ENCODE measurements around the gene SEH1L.

SEH1L gene

GRCh38 chr18:12990641-12990966, 42.8 kb downstream of the SEH1L start:
- peaks cover 52% of the 10 kb centered on the region for H3K79me2 ChIP-seq (ENCODE audit: low read length)
- TF ChIP-seq CTCF (IDR thresholded peaks at IDR 0.05; ENCODE audit: low read depth, low read length) = no peak
- no peak for TF ChIP-seq EZH2phosphoT487 (IDR thresholded peaks at IDR 0.05; ENCODE audit: low read depth)

GRCh38 chr18:12990967-12991820, 43.4 kb downstream of the SEH1L start, which contains the start of gene CEP192:
TSS of gene CEP192 (plus strand) at chr18:12991362. CDS start at chr18:12999425, 8,063 bp downstream.
- H3K36me3 ChIP-seq (replicated peaks; ENCODE audit: low read depth, low read length) = peaks cover 22% of the 10 kb centered on the region
- no peaks in the 10 kb centered on the region for H3K9me3 ChIP-seq (ENCODE audit: insufficient read depth, low read length)
- H4K20me1 ChIP-seq (ENCODE audit: insufficient read depth, low read length) = peaks cover 34% of the 10 kb centered on the region
- peaks cover 58% of the 10 kb centered on the region for H3K79me2 ChIP-seq (ENCODE audit: low read length)
- no peaks in the 10 kb centered on the region for H3K27me3 ChIP-seq (ENCODE audit: low read depth, low read length)
- H3K27ac ChIP-seq (ENCODE audit: low read length) = peak within 1 kb of the TSS; percentile 87
- H3K9ac ChIP-seq (ENCODE audit: low read length) = peak within 1 kb of the TSS; percentile 96
- peak within 1 kb of the TSS; percentile 91 for H3K4me3 ChIP-seq (ENCODE audit: low read length)
- H3K4me1 ChIP-seq (ENCODE audit: low read length) = peaks cover 29% of the 10 kb centered on the region
- no peak for TF ChIP-seq EZH2phosphoT487 (IDR thresholded peaks at IDR 0.05; ENCODE audit: low read depth)
- peak; percentile 33; the same call in 1 of the 2 replicates for TF ChIP-seq CTCF (IDR thresholded peaks at IDR 0.05; ENCODE audit: low read depth, low read length)
- H2AFZ ChIP-seq (ENCODE audit: low read depth, low read length) = peak within 1 kb of the TSS; percentile 71; the same call in 1 of the 2 replicates
- H3K4me2 ChIP-seq (ENCODE audit: low read length) = peak within 1 kb of the TSS; percentile 99

More at GRCh38 chr18:12990641-12990966, 42.8 kb downstream of the SEH1L start:
- peaks cover 24% of the 10 kb centered on the region for H3K4me1 ChIP-seq (ENCODE audit: low read length)
- H3K27me3 ChIP-seq (ENCODE audit: low read depth, low read length) = no peaks in the 10 kb centered on the region
- peak overlapping the region; percentile 70 for H3K27ac ChIP-seq (ENCODE audit: low read length)
- peaks cover 18% of the 10 kb centered on the region for H3K36me3 ChIP-seq (replicated peaks; ENCODE audit: low read depth, low read length)
- peak overlapping the region; percentile 91 for H3K4me3 ChIP-seq (ENCODE audit: low read length)
- H4K20me1 ChIP-seq (ENCODE audit: insufficient read depth, low read length) = peaks cover 30% of the 10 kb centered on the region
- peak overlapping the region; percentile 99 for H3K4me2 ChIP-seq (ENCODE audit: low read length)
- peak overlapping the region; percentile 96 for H3K9ac ChIP-seq (ENCODE audit: low read length)
- H3K9me3 ChIP-seq (ENCODE audit: insufficient read depth, low read length) = no peaks in the 10 kb centered on the region
- peak overlapping the region; percentile 71; the same call in 1 of the 2 replicates for H2AFZ ChIP-seq (ENCODE audit: low read depth, low read length)

- Histone ChIP-seq H3K9me3 (ENCODE audit: insufficient read depth, low read length) (no peaks in the 10 kb centered on the region), H3K9ac (ENCODE audit: low read length) (peak overlapping the region; percentile 89), H3K4me2 (ENCODE audit: low read length) (peak overlapping the region; percentile 79), H3K4me3 (ENCODE audit: low read length) (peak overlapping the region; percentile 91), H3K4me1 (ENCODE audit: low read length) (peaks cover 35% of the 10 kb centered on the region), H3K27ac (ENCODE audit: low read length) (peak overlapping the region; percentile 87), H3K36me3 (replicated peaks; ENCODE audit: low read depth, low read length) (peaks cover 27% of the 10 kb centered on the region), H3K27me3 (ENCODE audit: low read depth, low read length) (no peaks in the 10 kb centered on the region), H3K79me2 (ENCODE audit: low read length) (peaks cover 64% of the 10 kb centered on the region), H2AFZ (ENCODE audit: low read depth, low read length) (peak overlapping the region; percentile 41; the same call in 1 of the 2 replicates), H4K20me1 (ENCODE audit: insufficient read depth, low read length) (peaks cover 40% of the 10 kb centered on the region)
- TF ChIP-seq EZH2phosphoT487 (IDR thresholded peaks at IDR 0.05; ENCODE audit: low read depth) (no peak), CTCF (IDR thresholded peaks at IDR 0.05; ENCODE audit: low read depth, low read length) (no peak)
Observed at GRCh38 chr18:12991821-12992179, 44.0 kb downstream of the SEH1L start.

DNA sequence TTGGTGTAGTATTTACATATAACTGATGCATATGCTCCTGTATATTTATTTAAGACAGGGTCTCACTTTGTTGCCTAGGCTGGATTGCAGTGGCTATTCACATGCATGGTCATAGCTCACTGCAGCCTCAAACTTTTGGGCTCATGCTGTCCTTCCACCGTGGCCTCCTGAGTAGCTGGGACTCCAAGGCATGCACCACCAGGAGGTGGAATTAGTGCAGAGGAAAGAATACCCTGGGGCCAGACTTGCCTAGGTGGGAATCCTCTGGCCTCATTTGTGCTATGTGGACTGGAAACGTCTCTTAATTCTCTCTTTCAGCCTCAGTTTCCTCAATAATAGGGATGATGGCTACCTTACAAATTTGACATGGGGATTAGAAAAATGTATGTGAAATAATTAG, 45.6 kb downstream of the SEH1L start:
- no peak overlapping the region for H3K4me3 ChIP-seq (ENCODE audit: low read length)
- no peak overlapping the region for H3K27ac ChIP-seq (ENCODE audit: low read length)
- peak overlapping the region; percentile 79 for H3K4me2 ChIP-seq (ENCODE audit: low read length)
- peaks cover 52% of the 10 kb centered on the region for H3K4me1 ChIP-seq (ENCODE audit: low read length)
- H2AFZ ChIP-seq (ENCODE audit: low read depth, low read length) = no peak overlapping the region
- TF ChIP-seq CTCF (IDR thresholded peaks at IDR 0.05; ENCODE audit: low read depth, low read length) = no peak
- no peak for TF ChIP-seq EZH2phosphoT487 (IDR thresholded peaks at IDR 0.05; ENCODE audit: low read depth)
- H3K79me2 ChIP-seq (ENCODE audit: low read length) = peaks cover 80% of the 10 kb centered on the region
- H4K20me1 ChIP-seq (ENCODE audit: insufficient read depth, low read length) = peaks cover 53% of the 10 kb centered on the region
- no peaks in the 10 kb centered on the region for H3K27me3 ChIP-seq (ENCODE audit: low read depth, low read length)
- H3K36me3 ChIP-seq (replicated peaks; ENCODE audit: low read depth, low read length) = peaks cover 27% of the 10 kb centered on the region
- H3K9ac ChIP-seq (ENCODE audit: low read length) = no peak overlapping the region
- no peaks in the 10 kb centered on the region for H3K9me3 ChIP-seq (ENCODE audit: insufficient read depth, low read length)

Measured in OCI-LY3 (cell line).